ENCODE data around the gene MYOF. TPM values are rescaled to one million over a fixed set of nuclear protein-coding genes. Genes with fewer than 3 reads are reported as not detected.

MYOF gene
- total RNA-seq, 2 donors from 2014 or later: 84.4 to 85.0 TPM

DNA sequence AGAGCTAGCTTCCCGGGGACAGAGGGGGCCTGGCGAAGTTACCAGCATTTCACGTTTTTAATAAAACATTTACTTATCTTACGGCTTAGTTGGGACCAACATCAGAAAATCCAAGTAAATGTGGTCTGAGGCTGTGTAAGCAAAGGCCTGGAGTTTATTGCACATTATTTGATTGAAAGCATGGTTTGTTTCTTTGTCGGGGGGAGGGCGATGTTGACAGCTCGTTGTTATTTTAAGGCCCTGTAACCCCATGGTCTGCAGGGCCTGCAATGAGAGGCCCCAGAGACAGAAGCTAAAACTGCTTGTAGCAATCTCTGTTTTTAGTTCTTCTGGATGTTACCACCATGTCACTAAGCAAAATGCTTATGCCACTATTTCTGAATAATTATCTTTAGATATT lies 88.9 kb downstream of the MYOF start:
- Histone ChIP-seq H3K4me1 (replicated peaks) (no peaks in the 10 kb centered on the region), H3K4me3 (no peak overlapping the region), H3K27ac (no peak overlapping the region), H3K9me3 (no peaks in the 10 kb centered on the region), H3K36me3 (no peaks in the 10 kb centered on the region), H3K27me3 (replicated peaks; ENCODE audit: insufficient read depth) (no peaks in the 10 kb centered on the region)
- WGBS: 53% methylated on average over 7 of the region's 7 CpGs
- no peak for TF ChIP-seq POLR2A (IDR thresholded peaks at IDR 0.05)
- TF ChIP-seq, protein P1, sequence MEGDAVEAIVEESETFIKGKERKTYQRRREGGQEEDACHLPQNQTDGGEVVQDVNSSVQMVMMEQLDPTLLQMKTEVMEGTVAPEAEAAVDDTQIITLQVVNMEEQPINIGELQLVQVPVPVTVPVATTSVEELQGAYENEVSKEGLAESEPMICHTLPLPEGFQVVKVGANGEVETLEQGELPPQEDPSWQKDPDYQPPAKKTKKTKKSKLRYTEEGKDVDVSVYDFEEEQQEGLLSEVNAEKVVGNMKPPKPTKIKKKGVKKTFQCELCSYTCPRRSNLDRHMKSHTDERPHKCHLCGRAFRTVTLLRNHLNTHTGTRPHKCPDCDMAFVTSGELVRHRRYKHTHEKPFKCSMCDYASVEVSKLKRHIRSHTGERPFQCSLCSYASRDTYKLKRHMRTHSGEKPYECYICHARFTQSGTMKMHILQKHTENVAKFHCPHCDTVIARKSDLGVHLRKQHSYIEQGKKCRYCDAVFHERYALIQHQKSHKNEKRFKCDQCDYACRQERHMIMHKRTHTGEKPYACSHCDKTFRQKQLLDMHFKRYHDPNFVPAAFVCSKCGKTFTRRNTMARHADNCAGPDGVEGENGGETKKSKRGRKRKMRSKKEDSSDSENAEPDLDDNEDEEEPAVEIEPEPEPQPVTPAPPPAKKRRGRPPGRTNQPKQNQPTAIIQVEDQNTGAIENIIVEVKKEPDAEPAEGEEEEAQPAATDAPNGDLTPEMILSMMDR (IDR thresholded peaks at IDR 0.05): no peak
- TF ChIP-seq POLR2AphosphoS5 (IDR thresholded peaks at IDR 0.05): no peak
- intact Hi-C loops (cut with DNase I): no loop called here
- no peak for DNase-seq (ENCODE audit: low spot score)

DNA sequence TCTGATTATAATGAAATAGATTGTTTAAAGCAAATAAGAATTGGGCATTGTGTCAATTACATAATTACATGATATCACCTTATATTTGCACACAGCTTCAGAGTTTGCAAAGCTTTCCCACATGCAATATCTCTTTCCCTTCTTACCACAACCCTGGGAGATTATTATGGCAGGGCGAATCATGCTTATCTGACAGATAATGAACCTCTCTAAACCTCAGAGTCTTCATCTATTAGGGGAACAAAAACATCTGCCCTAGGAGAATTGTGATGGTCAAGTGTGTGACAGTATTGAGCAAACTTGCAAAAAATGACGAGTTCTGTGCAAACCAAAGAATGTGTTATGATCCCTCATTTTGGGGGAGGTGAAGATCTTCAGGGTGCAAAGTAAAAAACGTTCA lies 90.0 kb downstream of the MYOF start:
- Histone ChIP-seq H3K4me3 (no peak overlapping the region), H3K27me3 (replicated peaks; ENCODE audit: insufficient read depth) (no peaks in the 10 kb centered on the region), H3K9me3 (no peaks in the 10 kb centered on the region), H3K36me3 (no peaks in the 10 kb centered on the region), H3K27ac (no peak overlapping the region), H3K4me1 (replicated peaks) (no peaks in the 10 kb centered on the region)
- intact Hi-C loops (cut with DNase I): no loop called here
- DNase-seq (ENCODE audit: low spot score): no peak
- WGBS: 67% methylated on average over 3 of the region's 3 CpGs
- no peak for TF ChIP-seq POLR2AphosphoS5 (IDR thresholded peaks at IDR 0.05)
- no peak for TF ChIP-seq POLR2A (IDR thresholded peaks at IDR 0.05)
- TF ChIP-seq, protein P1 (IDR thresholded peaks at IDR 0.05): no peak

DNA sequence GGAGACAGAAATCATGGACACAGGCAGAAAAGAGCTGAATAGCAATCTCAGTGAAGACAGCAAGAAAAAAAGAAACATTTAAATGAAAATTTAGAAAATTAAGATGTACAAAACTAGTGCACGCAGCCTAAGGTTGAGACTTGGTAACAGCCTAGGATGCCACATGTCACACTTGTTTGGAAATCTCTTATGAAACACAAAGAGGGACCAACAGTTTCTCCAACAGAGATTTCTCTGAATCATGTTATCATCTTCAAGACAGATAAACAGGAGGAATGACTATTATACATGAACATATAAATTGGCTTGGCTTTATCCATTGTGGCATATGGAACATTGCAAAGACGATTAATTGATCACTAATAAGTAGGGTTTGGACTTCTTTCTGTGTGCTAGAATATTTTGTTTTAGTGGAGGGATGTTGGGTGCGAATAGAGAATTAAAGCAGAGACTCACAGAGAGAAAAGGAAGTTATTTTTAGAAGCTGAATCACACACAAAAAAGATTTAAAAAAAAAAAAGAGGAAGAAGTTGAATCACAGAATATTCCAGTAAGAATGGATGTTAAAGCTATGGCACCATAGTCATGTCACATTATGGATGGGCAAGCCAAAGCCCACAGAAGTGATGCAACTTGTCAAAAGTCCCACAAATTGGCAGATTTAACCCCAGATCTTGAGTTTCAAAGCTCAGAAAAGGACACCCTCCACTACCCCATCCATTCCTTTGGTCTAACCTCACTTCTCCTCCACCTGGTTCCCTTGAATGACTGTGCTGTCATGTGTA lies 91.6 kb downstream of the MYOF start:
- no peaks in the 10 kb centered on the region for H3K4me1 ChIP-seq (replicated peaks)
- H3K4me3 ChIP-seq: no peak overlapping the region
- TF ChIP-seq POLR2AphosphoS5 (IDR thresholded peaks at IDR 0.05): no peak
- TF ChIP-seq, protein P1 (IDR thresholded peaks at IDR 0.05): no peak
- TF ChIP-seq POLR2A (IDR thresholded peaks at IDR 0.05): no peak
- intact Hi-C loops (cut with DNase I): no loop called here
- 88% methylated on average over 3 of the region's 3 CpGs for WGBS
- H3K27me3 ChIP-seq (replicated peaks; ENCODE audit: insufficient read depth): no peaks in the 10 kb centered on the region
- no peaks in the 10 kb centered on the region for H3K36me3 ChIP-seq
- DNase-seq (ENCODE audit: low spot score): no peak
- H3K9me3 ChIP-seq: no peaks in the 10 kb centered on the region
- no peak overlapping the region for H3K27ac ChIP-seq

DNA sequence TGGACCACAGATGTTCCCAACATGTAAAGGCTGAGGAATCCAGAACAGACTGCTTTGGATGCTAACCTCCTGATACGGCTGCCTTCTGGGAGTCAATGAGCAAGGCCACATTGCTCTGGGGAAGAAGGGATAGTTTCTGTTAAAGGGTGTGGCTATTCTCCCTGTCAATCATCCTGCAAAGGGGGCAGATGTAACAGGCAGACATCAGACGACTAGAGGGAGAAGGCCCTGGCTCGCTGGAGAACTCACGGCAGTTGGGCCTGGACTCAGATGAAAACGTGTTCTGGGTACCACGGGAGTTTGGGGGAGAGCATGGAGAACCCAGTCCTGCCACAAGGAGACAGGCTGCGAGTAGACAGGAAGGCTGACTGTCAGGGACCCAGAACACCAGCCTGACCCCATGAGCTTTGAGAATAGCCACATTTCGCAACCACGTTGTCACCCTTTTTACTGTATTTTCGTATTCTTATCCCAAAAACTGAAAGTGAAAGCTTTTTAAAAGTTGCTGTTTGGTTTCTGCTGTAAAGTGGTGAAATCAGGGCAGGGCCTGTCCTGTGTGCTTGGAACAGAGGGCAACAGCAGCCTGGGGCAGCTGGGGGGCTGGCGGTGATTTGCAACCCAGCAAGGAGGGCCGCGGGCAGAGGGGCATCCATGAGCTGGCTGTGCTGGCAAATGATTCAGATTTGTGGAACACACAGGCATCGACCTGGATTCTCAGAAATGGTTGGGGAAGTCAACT lies 95.3 kb downstream of the MYOF start:
- intact Hi-C loops (cut with DNase I): no loop called here
- H3K36me3 ChIP-seq: no peaks in the 10 kb centered on the region
- TF ChIP-seq, protein P1 (IDR thresholded peaks at IDR 0.05): no peak
- TF ChIP-seq POLR2AphosphoS5 (IDR thresholded peaks at IDR 0.05) (no peak), POLR2A (IDR thresholded peaks at IDR 0.05) (no peak)
- H3K4me1 ChIP-seq (replicated peaks): no peaks in the 10 kb centered on the region
- 83% methylated on average over 14 of the region's 14 CpGs for WGBS
- H3K27ac ChIP-seq: no peak overlapping the region
- H3K9me3 ChIP-seq: no peaks in the 10 kb centered on the region
- DNase-seq (ENCODE audit: low spot score): no peak
- H3K27me3 ChIP-seq (replicated peaks; ENCODE audit: insufficient read depth): no peaks in the 10 kb centered on the region
- no peak overlapping the region for H3K4me3 ChIP-seq
